ENCODE measurements around the gene RASGRF2. TPM values are rescaled to one million over a fixed set of nuclear protein-coding genes. Genes with fewer than 3 reads are reported as not detected.
A peak's percentile ranks its signal among the peaks of the same experiment; 100 is the strongest.

The RASGRF2 gene
- total and polyA plus RNA-seq, 2 of the 13 experiments (the other 11 are each of a cell fraction or from before 2014, with no cell fraction given) = 23.6 to 29.0 TPM

GRCh38 chr5:81233080-81233634, 273.0 kb downstream of the RASGRF2 start, which contains the start of gene CKMT2 (continued):
- TF ChIP-seq GMEB2 (CRISPR knock-in tag; IDR thresholded peaks at IDR 0.05; ENCODE audit: low read depth) (no peak), CBX1 (IDR thresholded peaks at IDR 0.05; ENCODE audit: low read depth) (no peak), ZMYM4 (CRISPR knock-in tag; IDR thresholded peaks at IDR 0.05) (peak; percentile 46; the same call in 1 of the 2 replicates), ZNF768 (CRISPR knock-in tag; IDR thresholded peaks at IDR 0.05) (peak; percentile 58; the same call in 1 of the 2 replicates), CBX5 (CRISPR knock-in tag; IDR thresholded peaks at IDR 0.05; ENCODE audit: borderline replicate concordance) (no peak), FOXO1 (CRISPR knock-in tag; IDR thresholded peaks at IDR 0.05) (no peak), HNRNPL (IDR thresholded peaks at IDR 0.05; ENCODE audit: low read depth, low read length) (no peak), ZNF710 (CRISPR knock-in tag; IDR thresholded peaks at IDR 0.05; ENCODE audit: borderline replicate concordance) (peak; percentile 37; the same call in 1 of the 2 replicates), ARNT (IDR thresholded peaks at IDR 0.05) (no peak), MAFK (conservative IDR thresholded peaks at IDR 0.05 in 1 of 2, IDR thresholded peaks at IDR 0.05 in 1 of 2; ENCODE audit: low read length in 2 of 2) (no peak), SYNCRIP (IDR thresholded peaks at IDR 0.05; ENCODE audit: insufficient read depth, low read depth, low read length) (no peak), ELF4 (CRISPR knock-in tag; IDR thresholded peaks at IDR 0.05; ENCODE audit: borderline replicate concordance) (no peak), RBM22 (optimal IDR thresholded peaks at IDR 0.05; ENCODE audit: low read length) (no peak), ZNF138 (CRISPR knock-in tag; IDR thresholded peaks at IDR 0.05; ENCODE audit: low read depth) (no peak), SRSF1 (optimal IDR thresholded peaks at IDR 0.05; ENCODE audit: low read depth, low read length) (no peak), SSRP1 (CRISPR knock-in tag; IDR thresholded peaks at IDR 0.05) (no peak), NKX3-1 (CRISPR knock-in tag; IDR thresholded peaks at IDR 0.05) (no peak), ZC3H13 (CRISPR knock-in tag; IDR thresholded peaks at IDR 0.05) (0 out of 2 replicates have a peak, but pooled peaks have one; percentile 32), SUZ12 (IDR thresholded peaks at IDR 0.05; ENCODE audit: low read depth, low read length) (no peak), ZBTB49 (CRISPR knock-in tag; IDR thresholded peaks at IDR 0.05; ENCODE audit: borderline replicate concordance) (no peak)

Data from HepG2 (cell line).